Activated CD4-positive, alpha-beta memory T cell treated with anti-CD3 and anti-CD28 coated beads, Interleukin-2, amount 10 ng/mL, durations not matched to agents 7 days and 5 days (primary cell): Measurements from ENCODE around the gene C18orf32. TPM values are rescaled to one million over a fixed set of nuclear protein-coding genes. Genes with fewer than 3 reads are reported as not detected.
"Not testable (repeated sequence)": the region's sequence is repeated elsewhere in the genome, so short reads cannot be mapped to it uniquely, and the experiment has no call there.

Source experiments
- CTCF ChIA-PET: fragments of 350-600 bp; sonication (Branson Sonifier 250); formaldehyde crosslinking; loops from one replicate; lab custom pipeline; 2021; ENCODE audit warnings: antibody characterized with exemption, inconsistent platforms; lab: Charles Lee
- POLR2A ChIA-PET: fragments of 350-600 bp; sonication (Branson Sonifier 250); formaldehyde crosslinking; loops from one replicate; lab custom pipeline; 2021; ENCODE audit warnings: antibody characterized with exemption; lab: Charles Lee
- DNase-seq: peaks from one replicate; pipeline ENCODE4 v3.0.0-alpha.2; 2020
- H3K27ac Mint-ChIP-seq: one replicate; pipeline ENCODE4 v1.8.0; 2021; ENCODE audit warnings: mild to moderate bottlenecking, mixed read lengths
- H3K27me3 Mint-ChIP-seq: one replicate; pipeline ENCODE4 v1.8.0; 2021; ENCODE audit warnings: mixed read lengths
- H3K36me3 Mint-ChIP-seq: one replicate; pipeline ENCODE4 v1.8.0; 2021; ENCODE audit warnings: low read depth, mixed read lengths
- H3K4me1 Mint-ChIP-seq: one replicate; pipeline ENCODE4 v1.8.0; 2021; ENCODE audit warnings: mixed read lengths
- H3K4me3 Mint-ChIP-seq: one replicate; pipeline ENCODE4 v1.8.0; 2021; ENCODE audit warnings: mild to moderate bottlenecking, mixed read lengths
- H3K9me3 Mint-ChIP-seq: one replicate; pipeline ENCODE4 v1.8.0; 2021; ENCODE audit warnings: mixed read lengths
- total RNA-seq, 2 experiments: library from RNA; stranded (reverse); gene quantifications; one replicate each; pipeline ENCODE4 v1.2.3, GENCODE V29; 2021

C18orf32 gene
- total RNA-seq = 10 to 100 TPM; 31.7 to 33.7 TPM

GRCh38 chr18:49486953-49487710 is at the start of gene C18orf32:
Gene C18orf32 (minus strand): TSS chr18:49487234. CDS start chr18:49483748, 3,486 bp downstream.
- Mint-ChIP-seq H3K27me3 (no peaks in the 10 kb centered on the region), H3K36me3 (peaks cover 70% of the 10 kb centered on the region), H3K4me3 (peak within 1 kb of the TSS; percentile 95), H3K9me3 (no peaks in the 10 kb centered on the region), H3K4me1 (peaks cover 65% of the 10 kb centered on the region), H3K27ac (peak within 1 kb of the TSS; percentile 96)
- ChIA-PET POLR2A (interaction anchor here (0.7 to 4.0 kb wide), 20 partner anchors 9 to 1392 kb away, joined by 3 to 44 read pairs (median 4); partner anchors contain the start of genes DYM, MBD1 and ME2), CTCF (interaction anchor here (0.9 to 2.1 kb wide), 4 partner anchors 22 to 795 kb away, joined by 4 to 5 read pairs (median 4); partner anchors contain the start of genes DYM and MBD1)
- DNase-seq = peak; percentile 96

- Mint-ChIP-seq H3K27me3 (peaks cover 21% of the 10 kb centered on the region), H3K4me1 (no peaks in the 10 kb centered on the region), H3K4me3 (no peak overlapping the region), H3K36me3 (no peaks in the 10 kb centered on the region), H3K27ac (no peak overlapping the region), H3K9me3 (peaks cover 2% of the 10 kb centered on the region)
- CTCF ChIA-PET = interaction anchor here (0.7 kb wide), 1 partner anchor 25 kb away, joined by 4 read pairs; no protein-coding TSS in a partner anchor
- POLR2A ChIA-PET = no interaction called here
- no peak for DNase-seq
Measured at GRCh38 chr18:49534846-49535601, 48.0 kb upstream of the C18orf32 start.

- H3K27me3 Mint-ChIP-seq = peaks cover 29% of the 10 kb centered on the region
- H3K36me3 Mint-ChIP-seq = no peaks in the 10 kb centered on the region
- peaks cover 2% of the 10 kb centered on the region for H3K9me3 Mint-ChIP-seq
- no peak overlapping the region for H3K4me3 Mint-ChIP-seq
- no peak overlapping the region for H3K27ac Mint-ChIP-seq
- DNase-seq = no peak
- ChIA-PET POLR2A (no interaction called here), CTCF (interaction anchor here (0.9 kb wide), 1 partner anchor 329 kb away, joined by 3 read pairs; no protein-coding TSS in a partner anchor)
- no peaks in the 10 kb centered on the region for H3K4me1 Mint-ChIP-seq
Measured at GRCh38 chr18:49531678-49532153, 44.7 kb upstream of the C18orf32 start.

- Mint-ChIP-seq H3K27me3 (peaks cover 21% of the 10 kb centered on the region), H3K36me3 (no peaks in the 10 kb centered on the region), H3K4me1 (no peaks in the 10 kb centered on the region), H3K9me3 (peaks cover under 1% of the 10 kb centered on the region), H3K4me3 (no peak overlapping the region), H3K27ac (no peak overlapping the region)
- CTCF ChIA-PET = no interaction called here
- no peak for DNase-seq
- POLR2A ChIA-PET = no interaction called here
Measured at GRCh38 chr18:49529596-49529995, 42.6 kb upstream of the C18orf32 start.

- H3K27me3 Mint-ChIP-seq = peaks cover 19% of the 10 kb centered on the region
- H3K9me3 Mint-ChIP-seq = no peaks in the 10 kb centered on the region
- H3K27ac Mint-ChIP-seq = no peak overlapping the region
- CTCF ChIA-PET = no interaction called here
- no peak overlapping the region for H3K4me3 Mint-ChIP-seq
- no peaks in the 10 kb centered on the region for H3K4me1 Mint-ChIP-seq
- POLR2A ChIA-PET = no interaction called here
- H3K36me3 Mint-ChIP-seq = no peaks in the 10 kb centered on the region
- DNase-seq = no peak
Measured at GRCh38 chr18:49527631-49528327, 40.7 kb upstream of the C18orf32 start.

- Mint-ChIP-seq H3K9me3 (no peaks in the 10 kb centered on the region), H3K4me3 (no peak overlapping the region), H3K36me3 (no peaks in the 10 kb centered on the region), H3K4me1 (no peaks in the 10 kb centered on the region), H3K27ac (no peak overlapping the region), H3K27me3 (peaks cover 16% of the 10 kb centered on the region)
- POLR2A ChIA-PET = no interaction called here
- CTCF ChIA-PET = no interaction called here
- no peak for DNase-seq
Measured at GRCh38 chr18:49525981-49526380, 38.9 kb upstream of the C18orf32 start.

- Mint-ChIP-seq H3K9me3 (no peaks in the 10 kb centered on the region), H3K36me3 (no peaks in the 10 kb centered on the region), H3K4me1 (no peaks in the 10 kb centered on the region), H3K27me3 (peaks cover 11% of the 10 kb centered on the region), H3K27ac (no peak overlapping the region), H3K4me3 (no peak overlapping the region)
- DNase-seq = no peak
- ChIA-PET POLR2A (no interaction called here), CTCF (interaction anchor here (0.8 kb wide), 1 partner anchor 14 kb away, joined by 3 read pairs; no protein-coding TSS in a partner anchor)
Measured at GRCh38 chr18:49524951-49525350, 37.9 kb upstream of the C18orf32 start.

- Mint-ChIP-seq H3K27me3 (peaks cover 8% of the 10 kb centered on the region), H3K4me1 (no peaks in the 10 kb centered on the region), H3K4me3 (no peak overlapping the region), H3K27ac (no peak overlapping the region), H3K9me3 (no peaks in the 10 kb centered on the region), H3K36me3 (no peaks in the 10 kb centered on the region)
- DNase-seq = no peak
- ChIA-PET POLR2A (no interaction called here), CTCF (interaction anchor here (1.7 kb wide), 1 partner anchor 14 kb away, joined by 5 read pairs; no protein-coding TSS in a partner anchor)
Measured at GRCh38 chr18:49524349-49524748, 37.3 kb upstream of the C18orf32 start.

GRCh38 chr18:49523580-49524093 is 36.6 kb upstream of the C18orf32 start:
- CTCF ChIA-PET = interaction anchor here (1.7 kb wide), 1 partner anchor 13 kb away, joined by 5 read pairs; no protein-coding TSS in a partner anchor
- H3K4me1 Mint-ChIP-seq, H3K27ac Mint-ChIP-seq, H3K27me3 Mint-ChIP-seq, H3K36me3 Mint-ChIP-seq, H3K9me3 Mint-ChIP-seq, H3K4me3 Mint-ChIP-seq, DNase-seq, POLR2A ChIA-PET: not testable (repeated sequence)

GRCh38 chr18:49521216-49521835 is 34.3 kb upstream of the C18orf32 start:
- no peak overlapping the region for H3K4me3 Mint-ChIP-seq
- H3K27ac Mint-ChIP-seq = no peak overlapping the region
- no peaks in the 10 kb centered on the region for H3K36me3 Mint-ChIP-seq
- H3K9me3 Mint-ChIP-seq = no peaks in the 10 kb centered on the region
- peaks cover 3% of the 10 kb centered on the region for H3K27me3 Mint-ChIP-seq
- no peaks in the 10 kb centered on the region for H3K4me1 Mint-ChIP-seq
- ChIA-PET POLR2A (no interaction called here), CTCF (no interaction called here)
- DNase-seq = no peak

- ChIA-PET POLR2A (no interaction called here), CTCF (no interaction called here)
- no peaks in the 10 kb centered on the region for H3K9me3 Mint-ChIP-seq
- H3K4me1 Mint-ChIP-seq = no peaks in the 10 kb centered on the region
- no peak overlapping the region for H3K4me3 Mint-ChIP-seq
- no peak overlapping the region for H3K27ac Mint-ChIP-seq
- H3K27me3 Mint-ChIP-seq = peaks cover 4% of the 10 kb centered on the region
- no peaks in the 10 kb centered on the region for H3K36me3 Mint-ChIP-seq
- no peak for DNase-seq
Measured at GRCh38 chr18:49520661-49521145, 33.7 kb upstream of the C18orf32 start.
